Adrenal gland (tissue), 12 donors: Measurements from ENCODE around the gene RNF145. TPM values are rescaled to one million over a fixed set of nuclear protein-coding genes. Genes with fewer than 3 reads are reported as not detected.

Experiments
- DNase-seq, 7 donors: peaks; one replicate each; pipeline ENCODE4 v3.0.0-alpha.2; 2019 to 2020
- H3K27ac ChIP-seq, 5 donors: fragments of 200-600 bp; sonication (generic) in 4 of 5; 1 replicate in 3 of 5; 2 replicates in 2 of 5; pipeline versions ENCODE4 v1.5.1 to v1.8.0; 2016 to 2020; ENCODE audit warnings: mild to moderate bottlenecking in 1 of 5
- H3K27me3 ChIP-seq: fragments of 200-600 bp; 2 replicates; pipeline ENCODE4 v1.8.0; 2021
- H3K36me3 ChIP-seq, 2 donors: fragments of 200-600 bp; replicated peaks in 1 of 2; 1 replicate in 1 of 2; 2 replicates in 1 of 2; pipeline versions ENCODE4 v1.5.1 to v1.8.0; 2018 to 2022
- H3K4me1 ChIP-seq, 2 donors: fragments of 200-600 bp; replicated peaks in 1 of 2; 1 replicate in 1 of 2; 2 replicates in 1 of 2; pipeline versions ENCODE4 v1.5.1 to v1.8.0; 2018 to 2021
- H3K4me3 ChIP-seq, 4 donors: fragments of 200-600 bp; sonication (generic) in 3 of 4; one replicate each; pipeline ENCODE4 v1.5.1; 2016 to 2018
- H3K9me3 ChIP-seq, 3 donors: fragments of 200-600 bp; sonication (generic) in 1 of 3; replicated peaks in 1 of 3; 1 replicate in 2 of 3; 2 replicates in 1 of 3; pipeline versions ENCODE4 v1.5.1 to v1.8.0; 2016 to 2021
- POLR2A ChIP-seq, 2 donors: fragments of 450-650 bp; IDR thresholded peaks; one replicate each; pipeline ENCODE4 v1.6.1; 2017; ENCODE audit warnings: antibody characterized with exemption in 2 of 2, mild to moderate bottlenecking in 2 of 2, moderate library complexity in 1 of 2
- WGBS, 4 donors: extraction: QIAGEN DNeasy Blood & Tissue Kit in 2 of 4; methylation state at CpG; one replicate each; pipeline versions ENCODE4 v1.1.5 to v1.1.7; 2013 to 2017; 5-methylcytosine and 5-hydroxymethylcytosine counted together
- intact Hi-C, 2 donors: fragments of 100-400 bp; cut with DNase I; formaldehyde crosslinking; loops; one replicate each; pipeline versions ENCODE4 v1.14.1 to v1.15.0; 2022 to 2023
- polyA plus RNA-seq, 3 donors: library from polyadenylated mRNA; stranded (reverse); fragments of 200-250 nt in 2 of 3; fragments of 350-450 nt in 1 of 3; fragmentation: Illumina TruSeq in 1 of 3; extraction: RNeasy Lipid Tissue Mini Kit (QIAGEN cat#74804) in 1 of 3; gene quantifications; one replicate each; pipeline ENCODE4 v1.2.3, GENCODE V29; 2013 to 2014
- total RNA-seq, 9 donors: library from RNA; depleted of rRNA in 4 of 9; stranded (reverse); fragments of >200 nt in 4 of 9; fragments of 120-200 nt in 1 of 9; fragmentation: NEBNext Ultra II Directional in 1 of 9; extraction: Animal tissue kit (Norgen Biotek cat#: 25700) in 1 of 9; gene quantifications; one replicate each; pipeline versions ENCODE4 v1.1.0 to v1.2.4, GENCODE V29; 2013 to 2023
- TF ChIP-seq, protein P1 (sequence below), 6 experiments: fragments of 450-650 bp in 4 of 6; fragments of 200-600 bp in 2 of 6; sonication (generic) in 1 of 6; IDR thresholded peaks; 1 replicate in 5 of 6; 2 replicates in 1 of 6; pipeline versions ENCODE4 v1.5.1 to v1.8.0; 2016 to 2021; ENCODE audit warnings: antibody characterized with exemption in 6 of 6, mild to moderate bottlenecking in 2 of 6, moderate library complexity in 1 of 6
- donor health status: healthy with polysubstance abuse.
- donor health status: Bipolar disorder and iron deficiency.
- donor health status: DM: yes; HTN: yes; CAD: no.
- donor health status: DM: no; HTN: no; CAD: no.
- donor health status: DM: no; HTN: no; CAD: no.
- donor health status: DM: yes; HTN: yes; CAD: no.

The RNF145 gene
- total and polyA plus RNA-seq, 12 donors = 20.2 to 138 (median 69.6) TPM

DNA sequence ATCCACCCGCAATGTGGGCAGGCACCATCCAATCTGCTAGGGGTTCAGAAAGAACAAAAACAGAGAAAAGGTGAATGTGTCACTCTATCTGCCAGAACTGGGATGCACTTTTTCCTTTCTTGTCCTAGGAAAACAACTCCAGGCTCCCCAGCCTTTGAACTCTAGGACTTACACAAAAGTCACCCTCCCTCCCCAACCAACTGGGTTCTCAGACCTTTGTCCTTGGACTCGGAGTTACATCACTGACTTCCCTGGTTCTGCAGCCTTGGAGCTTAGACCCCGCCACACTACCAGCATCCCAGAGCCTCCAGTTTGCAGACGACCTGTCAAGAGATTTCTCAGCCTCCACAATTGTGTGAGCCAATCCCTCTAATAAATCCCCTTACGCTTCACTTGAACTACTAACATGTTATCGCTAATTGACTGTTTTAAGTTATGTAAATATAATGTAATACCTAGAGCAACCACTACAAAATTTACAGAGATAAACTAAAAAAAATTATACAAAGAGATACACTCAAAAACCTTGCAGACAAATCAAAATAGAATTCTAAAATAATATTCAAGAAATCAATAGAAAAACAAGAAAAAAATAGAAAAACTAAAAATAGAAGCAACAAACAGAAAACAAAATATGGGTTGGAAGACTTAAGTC, 48.4 kb upstream of the RNF145 start:
- 56 to 69% (median 64%) methylated on average over 6 of the region's 6 CpGs for WGBS, 4 donors

DNA sequence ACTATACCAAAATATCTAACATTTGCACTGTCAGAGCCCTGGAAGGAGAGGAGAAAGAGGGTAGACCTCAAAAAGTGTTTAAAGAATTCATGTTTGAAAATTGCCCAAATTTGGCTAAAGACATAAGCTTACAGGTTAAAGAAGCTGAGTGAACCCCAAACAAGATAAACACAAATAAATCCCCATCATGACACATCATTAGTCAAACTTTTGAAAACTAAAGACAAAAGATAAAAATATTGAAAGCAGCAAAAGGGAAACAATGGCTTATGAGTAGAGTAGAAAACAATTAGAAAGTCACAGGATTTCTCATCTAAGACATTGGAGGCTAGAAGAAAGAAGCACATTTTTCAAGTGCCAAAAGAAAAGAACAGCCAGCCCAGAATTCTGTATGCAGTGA, 47.7 kb upstream of the RNF145 start:
- Histone ChIP-seq H3K4me3 (no peak overlapping the region), H3K27ac (no peak overlapping the region), H3K4me1 (peaks cover 0 to under 1% of the 10 kb centered on the region in 2 donors), H3K36me3 (no peaks in the 10 kb centered on the region), H3K9me3 (no peaks in the 10 kb centered on the region), H3K27me3 (no peaks in the 10 kb centered on the region)
- TF ChIP-seq, protein P1, sequence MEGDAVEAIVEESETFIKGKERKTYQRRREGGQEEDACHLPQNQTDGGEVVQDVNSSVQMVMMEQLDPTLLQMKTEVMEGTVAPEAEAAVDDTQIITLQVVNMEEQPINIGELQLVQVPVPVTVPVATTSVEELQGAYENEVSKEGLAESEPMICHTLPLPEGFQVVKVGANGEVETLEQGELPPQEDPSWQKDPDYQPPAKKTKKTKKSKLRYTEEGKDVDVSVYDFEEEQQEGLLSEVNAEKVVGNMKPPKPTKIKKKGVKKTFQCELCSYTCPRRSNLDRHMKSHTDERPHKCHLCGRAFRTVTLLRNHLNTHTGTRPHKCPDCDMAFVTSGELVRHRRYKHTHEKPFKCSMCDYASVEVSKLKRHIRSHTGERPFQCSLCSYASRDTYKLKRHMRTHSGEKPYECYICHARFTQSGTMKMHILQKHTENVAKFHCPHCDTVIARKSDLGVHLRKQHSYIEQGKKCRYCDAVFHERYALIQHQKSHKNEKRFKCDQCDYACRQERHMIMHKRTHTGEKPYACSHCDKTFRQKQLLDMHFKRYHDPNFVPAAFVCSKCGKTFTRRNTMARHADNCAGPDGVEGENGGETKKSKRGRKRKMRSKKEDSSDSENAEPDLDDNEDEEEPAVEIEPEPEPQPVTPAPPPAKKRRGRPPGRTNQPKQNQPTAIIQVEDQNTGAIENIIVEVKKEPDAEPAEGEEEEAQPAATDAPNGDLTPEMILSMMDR (IDR thresholded peaks at IDR 0.05) = no peak
- TF ChIP-seq POLR2A (IDR thresholded peaks at IDR 0.05) = no peak
- intact Hi-C loops = no loop called here
- no peak for DNase-seq

More for the DNA sequence above, 48.4 kb upstream of the RNF145 start:
- H3K4me3 ChIP-seq = no peak overlapping the region
- H3K4me1 ChIP-seq = peaks cover 0 to 7% of the 10 kb centered on the region in 2 donors
- H3K9me3 ChIP-seq = no peaks in the 10 kb centered on the region
- no peaks in the 10 kb centered on the region for H3K36me3 ChIP-seq
- TF ChIP-seq, protein P1 (IDR thresholded peaks at IDR 0.05) = peak in 1 of 6 experiments; percentile 11
- TF ChIP-seq POLR2A (IDR thresholded peaks at IDR 0.05) = no peak
- intact Hi-C loops = no loop called here
- no peak for DNase-seq
- H3K27me3 ChIP-seq = no peaks in the 10 kb centered on the region
- H3K27ac ChIP-seq = no peak overlapping the region

DNA sequence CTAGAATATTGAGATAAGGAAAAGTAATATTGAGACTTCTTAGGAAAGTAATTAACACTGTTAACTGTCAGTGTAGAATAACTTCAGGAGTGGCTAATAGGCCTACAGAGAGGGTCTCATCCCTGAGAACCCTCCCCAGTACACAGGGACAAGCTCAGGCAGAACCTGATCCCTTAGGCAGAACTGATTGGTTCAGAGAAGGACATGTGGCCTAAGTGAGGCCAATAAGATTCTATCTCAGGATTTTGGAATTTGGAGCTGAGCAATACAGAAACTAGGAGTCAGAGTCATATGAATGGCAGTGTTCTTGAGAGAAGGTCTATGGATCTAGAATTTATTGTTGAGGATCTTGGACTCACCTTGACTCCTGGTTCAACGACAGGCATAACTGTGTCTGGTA, 42.8 kb upstream of the RNF145 start:
- intact Hi-C loops = no loop called here
- DNase-seq = no peak
- 0 to 81% (median 57%) methylated on average over 1 of the region's 1 CpG for WGBS, 4 donors
- H3K4me1 ChIP-seq = no peaks in the 10 kb centered on the region
- no peak overlapping the region for H3K4me3 ChIP-seq
- peaks cover 5% of the 10 kb centered on the region for H3K27me3 ChIP-seq
- no peaks in the 10 kb centered on the region for H3K36me3 ChIP-seq
- TF ChIP-seq, protein P1 (IDR thresholded peaks at IDR 0.05) = no peak
- TF ChIP-seq POLR2A (IDR thresholded peaks at IDR 0.05) = no peak
- no peaks in the 10 kb centered on the region for H3K9me3 ChIP-seq
- H3K27ac ChIP-seq = no peak overlapping the region

DNA sequence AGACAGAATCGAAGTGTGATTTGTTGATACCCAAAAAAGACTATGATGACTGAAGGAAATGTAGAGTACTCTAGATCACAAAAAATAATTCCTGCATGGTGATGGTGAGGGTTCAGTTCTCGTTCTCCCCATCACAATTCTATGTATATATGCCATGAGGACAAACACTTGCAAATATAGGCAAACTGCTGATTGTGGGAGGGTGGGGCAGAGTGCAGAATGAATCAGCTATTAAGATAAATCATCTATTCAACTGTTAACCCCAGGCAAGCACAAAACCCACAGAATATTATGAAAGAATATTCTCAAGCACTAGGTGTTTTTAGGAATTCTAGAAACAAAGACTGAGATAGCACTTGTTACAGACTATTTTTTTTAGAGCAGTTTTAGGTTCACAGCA, 39.8 kb upstream of the RNF145 start:
- Histone ChIP-seq H3K27ac (no peak overlapping the region), H3K4me3 (no peak overlapping the region), H3K9me3 (no peaks in the 10 kb centered on the region), H3K36me3 (no peaks in the 10 kb centered on the region), H3K4me1 (no peaks in the 10 kb centered on the region), H3K27me3 (peaks cover 5% of the 10 kb centered on the region)
- no peak for TF ChIP-seq POLR2A (IDR thresholded peaks at IDR 0.05)
- TF ChIP-seq, protein P1 (IDR thresholded peaks at IDR 0.05) = no peak
- intact Hi-C loops = no loop called here
- DNase-seq = no peak
- 70 to 72% (median 72%) methylated on average over 2 of the region's 2 CpGs for WGBS, 4 donors
